SK-N-SH treated with all-trans-retinoic acid at 6 μM for 48 hours (cell line): ENCODE results near the gene TMEM143.
A peak's percentile ranks its signal among the peaks of the same experiment; 100 is the strongest.

ENCODE experiments used
- ATAC-seq: fragments of 200-7000 bp; cut with Tn5 transposase; 3 replicates; pipeline ENCODE4 v1.9.1; 2020; ENCODE audit warnings: mild to moderate bottlenecking, moderate library complexity
- ARNTL ChIP-seq: fragments of 450-650 bp; formaldehyde crosslinking; IDR thresholded peaks from 2 replicates; pipeline ENCODE4 v1.5.0; 2020; ENCODE audit warnings: low read depth, mild to moderate bottlenecking, moderate library complexity, borderline replicate concordance
- BACH2 ChIP-seq: fragments of 250-450 bp; sonication (Bioruptor Pico); IDR thresholded peaks from 2 replicates; pipeline ENCODE4 v1.9.0; 2021; ENCODE audit warnings: mild to moderate bottlenecking, borderline replicate concordance
- CSDC2 ChIP-seq: fragments of 250-450 bp; sonication (Bioruptor Pico); IDR thresholded peaks from 2 replicates; pipeline ENCODE4 v1.5.0; 2020; ENCODE audit warnings: mild to moderate bottlenecking, moderate library complexity
- ESRRG ChIP-seq: fragments of 250-450 bp; sonication (Bioruptor Pico); IDR thresholded peaks from 2 replicates; pipeline ENCODE4 v1.6.1; 2021; ENCODE audit warnings: mild to moderate bottlenecking
- GLIS3 ChIP-seq: fragments of 250-450 bp; sonication (Bioruptor Pico); IDR thresholded peaks from 2 replicates; pipeline ENCODE4 v1.5.0; 2020; ENCODE audit warnings: mild to moderate bottlenecking, moderate library complexity
- ISL1 ChIP-seq: fragments of 250-450 bp; sonication (Bioruptor Pico); IDR thresholded peaks from 2 replicates; pipeline ENCODE4 v2.1.2; 2022; ENCODE audit warnings: mild to moderate bottlenecking, moderate library complexity
- OSR1 ChIP-seq: fragments of 250-450 bp; sonication (Bioruptor Pico); IDR thresholded peaks from 2 replicates; pipeline ENCODE4 v1.8.0; 2022; ENCODE audit warnings: moderate library complexity, mild to moderate bottlenecking, inconsistent platforms
- PPARA ChIP-seq: fragments of 250-450 bp; sonication (Bioruptor Pico); IDR thresholded peaks from 2 replicates; pipeline ENCODE4 v1.5.0; 2020; ENCODE audit warnings: mild to moderate bottlenecking, borderline replicate concordance
- RARB ChIP-seq: fragments of 250-450 bp; sonication (Bioruptor Pico); IDR thresholded peaks from 2 replicates; pipeline ENCODE4 v1.8.0; 2021; ENCODE audit warnings: mild to moderate bottlenecking, moderate library complexity
- TCF4 ChIP-seq: fragments of 250-450 bp; sonication (Bioruptor Pico); IDR thresholded peaks from 2 replicates; pipeline ENCODE4 v1.8.0; 2021; ENCODE audit warnings: mild to moderate bottlenecking, moderate library complexity, borderline replicate concordance
- TOX ChIP-seq: fragments of 250-450 bp; sonication (Bioruptor Pico); IDR thresholded peaks from 2 replicates; pipeline ENCODE4 v1.8.0; 2021; ENCODE audit warnings: mild to moderate bottlenecking, moderate library complexity, borderline replicate concordance
- ZC3H10 ChIP-seq: fragments of 250-450 bp; sonication (Bioruptor Pico); IDR thresholded peaks from 2 replicates; pipeline ENCODE4 v1.5.1; 2021; ENCODE audit warnings: mild to moderate bottlenecking, moderate library complexity
- ZFP3 ChIP-seq: fragments of 250-450 bp; sonication (Bioruptor Pico); IDR thresholded peaks from 2 replicates; pipeline ENCODE4 v1.5.0; 2020; ENCODE audit warnings: mild to moderate bottlenecking, moderate library complexity
- ZFP30 ChIP-seq: fragments of 450-650 bp; formaldehyde crosslinking; IDR thresholded peaks from 2 replicates; pipeline ENCODE4 v1.5.0; 2022; ENCODE audit warnings: mild to moderate bottlenecking, moderate library complexity
- ZNF565 ChIP-seq: fragments of 450-650 bp; formaldehyde crosslinking; conservative IDR thresholded peaks from 2 replicates; pipeline ENCODE4 v1.5.0; 2020; ENCODE audit warnings: low read depth, mild to moderate bottlenecking, moderate library complexity
- ZNF70 ChIP-seq: fragments of 450-650 bp; formaldehyde crosslinking; IDR thresholded peaks from 2 replicates; pipeline ENCODE4 v1.5.0; 2020; ENCODE audit warnings: mild to moderate bottlenecking, moderate library complexity
- ZNF8 ChIP-seq: fragments of 450-650 bp; formaldehyde crosslinking; IDR thresholded peaks from 2 replicates; pipeline ENCODE4 v1.5.0; 2020; ENCODE audit warnings: mild to moderate bottlenecking, moderate library complexity
- TF ChIP-seq, protein P1 (sequence below): fragments of 250-450 bp; sonication (Bioruptor Pico); IDR thresholded peaks from 2 replicates; pipeline ENCODE4 v1.5.0; 2020; ENCODE audit warnings: mild to moderate bottlenecking, moderate library complexity
- TF ChIP-seq, protein P2 (sequence below): fragments of 250-450 bp; sonication (Bioruptor Pico); IDR thresholded peaks from 2 replicates; pipeline ENCODE4 v1.5.1; 2021; ENCODE audit warnings: mild to moderate bottlenecking, moderate library complexity
- TF ChIP-seq, protein P3 (sequence below): fragments of 250-450 bp; sonication (Bioruptor Pico); IDR thresholded peaks from 2 replicates; pipeline ENCODE4 v1.8.0; 2020; ENCODE audit warnings: mild to moderate bottlenecking, moderate library complexity, borderline replicate concordance

The TMEM143 gene

DNA sequence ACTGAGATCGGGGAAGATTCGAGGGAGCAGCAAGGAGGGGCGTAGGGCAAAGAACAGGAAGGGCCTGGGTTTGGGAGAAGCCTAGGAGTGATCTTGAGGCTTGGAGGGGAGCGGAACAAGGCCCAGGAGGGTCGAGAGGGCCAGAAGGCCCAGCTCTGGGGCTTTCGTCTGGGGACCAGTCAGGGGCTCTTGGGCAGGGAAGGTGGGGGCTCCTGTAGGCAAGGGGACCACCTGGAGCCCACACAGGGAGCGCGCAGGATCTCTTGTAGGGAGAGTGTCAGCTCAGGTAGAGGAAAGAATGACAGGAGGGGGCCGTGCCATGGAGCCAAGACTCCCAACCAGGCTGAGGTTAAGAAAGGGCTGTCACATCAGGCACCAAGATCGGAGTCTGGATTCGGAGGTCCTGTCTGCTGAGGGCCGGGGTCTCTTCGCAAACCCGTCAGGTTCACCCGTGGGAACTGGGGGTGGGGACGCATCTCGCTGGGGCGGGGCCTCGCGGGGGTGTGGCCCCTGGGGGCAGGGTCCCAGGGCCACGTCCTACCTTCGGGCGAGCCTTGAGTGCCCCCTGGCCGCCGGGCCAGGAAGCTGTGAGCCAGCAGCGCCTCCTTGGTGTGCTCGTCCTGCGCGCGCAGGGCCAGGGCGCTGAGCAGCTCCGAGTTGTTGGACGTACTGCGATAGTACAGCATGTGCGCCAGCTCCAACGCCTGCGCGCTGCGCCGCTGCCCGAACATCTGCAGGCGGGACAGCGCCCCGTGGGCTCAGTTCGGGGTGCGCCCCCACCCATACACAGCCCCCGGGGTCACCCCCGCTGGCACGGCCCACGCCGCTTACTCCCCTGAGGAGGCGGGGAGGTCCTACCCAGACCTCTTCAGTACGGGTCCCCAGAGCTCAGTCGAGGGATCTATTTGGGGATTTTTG, 30.0 kb downstream of the TMEM143 start:
- ATAC-seq = peak; percentile 70
- no peak for TF ChIP-seq TOX
- no peak for TF ChIP-seq ZFP3 (CRISPR knock-in tag)
- no peak for TF ChIP-seq TCF4 (CRISPR knock-in tag)
- no peak for TF ChIP-seq PPARA (CRISPR knock-in tag)
- no peak for TF ChIP-seq GLIS3
- TF ChIP-seq CSDC2 (CRISPR knock-in tag) = no peak
- TF ChIP-seq, protein P1, sequence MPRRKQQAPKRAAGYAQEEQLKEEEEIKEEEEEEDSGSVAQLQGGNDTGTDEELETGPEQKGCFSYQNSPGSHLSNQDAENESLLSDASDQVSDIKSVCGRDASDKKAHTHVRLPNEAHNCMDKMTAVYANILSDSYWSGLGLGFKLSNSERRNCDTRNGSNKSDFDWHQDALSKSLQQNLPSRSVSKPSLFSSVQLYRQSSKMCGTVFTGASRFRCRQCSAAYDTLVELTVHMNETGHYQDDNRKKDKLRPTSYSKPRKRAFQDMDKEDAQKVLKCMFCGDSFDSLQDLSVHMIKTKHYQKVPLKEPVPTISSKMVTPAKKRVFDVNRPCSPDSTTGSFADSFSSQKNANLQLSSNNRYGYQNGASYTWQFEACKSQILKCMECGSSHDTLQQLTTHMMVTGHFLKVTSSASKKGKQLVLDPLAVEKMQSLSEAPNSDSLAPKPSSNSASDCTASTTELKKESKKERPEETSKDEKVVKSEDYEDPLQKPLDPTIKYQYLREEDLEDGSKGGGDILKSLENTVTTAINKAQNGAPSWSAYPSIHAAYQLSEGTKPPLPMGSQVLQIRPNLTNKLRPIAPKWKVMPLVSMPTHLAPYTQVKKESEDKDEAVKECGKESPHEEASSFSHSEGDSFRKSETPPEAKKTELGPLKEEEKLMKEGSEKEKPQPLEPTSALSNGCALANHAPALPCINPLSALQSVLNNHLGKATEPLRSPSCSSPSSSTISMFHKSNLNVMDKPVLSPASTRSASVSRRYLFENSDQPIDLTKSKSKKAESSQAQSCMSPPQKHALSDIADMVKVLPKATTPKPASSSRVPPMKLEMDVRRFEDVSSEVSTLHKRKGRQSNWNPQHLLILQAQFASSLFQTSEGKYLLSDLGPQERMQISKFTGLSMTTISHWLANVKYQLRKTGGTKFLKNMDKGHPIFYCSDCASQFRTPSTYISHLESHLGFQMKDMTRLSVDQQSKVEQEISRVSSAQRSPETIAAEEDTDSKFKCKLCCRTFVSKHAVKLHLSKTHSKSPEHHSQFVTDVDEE = no peak
- TF ChIP-seq ISL1 = no peak
- no peak for TF ChIP-seq OSR1 (CRISPR knock-in tag)
- TF ChIP-seq ZFP30 (CRISPR knock-in tag) = no peak
- TF ChIP-seq ESRRG = no peak
- no peak for TF ChIP-seq ZNF70 (CRISPR knock-in tag)
- TF ChIP-seq ARNTL (CRISPR knock-in tag) = no peak
- TF ChIP-seq ZNF8 (CRISPR knock-in tag) = no peak
- no peak for TF ChIP-seq ZC3H10 (CRISPR knock-in tag)
- TF ChIP-seq, protein P2, sequence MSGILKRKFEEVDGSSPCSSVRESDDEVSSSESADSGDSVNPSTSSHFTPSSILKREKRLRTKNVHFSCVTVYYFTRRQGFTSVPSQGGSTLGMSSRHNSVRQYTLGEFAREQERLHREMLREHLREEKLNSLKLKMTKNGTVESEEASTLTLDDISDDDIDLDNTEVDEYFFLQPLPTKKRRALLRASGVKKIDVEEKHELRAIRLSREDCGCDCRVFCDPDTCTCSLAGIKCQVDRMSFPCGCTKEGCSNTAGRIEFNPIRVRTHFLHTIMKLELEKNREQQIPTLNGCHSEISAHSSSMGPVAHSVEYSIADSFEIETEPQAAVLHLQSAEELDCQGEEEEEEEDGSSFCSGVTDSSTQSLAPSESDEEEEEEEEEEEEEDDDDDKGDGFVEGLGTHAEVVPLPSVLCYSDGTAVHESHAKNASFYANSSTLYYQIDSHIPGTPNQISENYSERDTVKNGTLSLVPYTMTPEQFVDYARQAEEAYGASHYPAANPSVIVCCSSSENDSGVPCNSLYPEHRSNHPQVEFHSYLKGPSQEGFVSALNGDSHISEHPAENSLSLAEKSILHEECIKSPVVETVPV (CRISPR knock-in tag) = no peak
- TF ChIP-seq ZNF565 (CRISPR knock-in tag) = no peak
- TF ChIP-seq, protein P3, sequence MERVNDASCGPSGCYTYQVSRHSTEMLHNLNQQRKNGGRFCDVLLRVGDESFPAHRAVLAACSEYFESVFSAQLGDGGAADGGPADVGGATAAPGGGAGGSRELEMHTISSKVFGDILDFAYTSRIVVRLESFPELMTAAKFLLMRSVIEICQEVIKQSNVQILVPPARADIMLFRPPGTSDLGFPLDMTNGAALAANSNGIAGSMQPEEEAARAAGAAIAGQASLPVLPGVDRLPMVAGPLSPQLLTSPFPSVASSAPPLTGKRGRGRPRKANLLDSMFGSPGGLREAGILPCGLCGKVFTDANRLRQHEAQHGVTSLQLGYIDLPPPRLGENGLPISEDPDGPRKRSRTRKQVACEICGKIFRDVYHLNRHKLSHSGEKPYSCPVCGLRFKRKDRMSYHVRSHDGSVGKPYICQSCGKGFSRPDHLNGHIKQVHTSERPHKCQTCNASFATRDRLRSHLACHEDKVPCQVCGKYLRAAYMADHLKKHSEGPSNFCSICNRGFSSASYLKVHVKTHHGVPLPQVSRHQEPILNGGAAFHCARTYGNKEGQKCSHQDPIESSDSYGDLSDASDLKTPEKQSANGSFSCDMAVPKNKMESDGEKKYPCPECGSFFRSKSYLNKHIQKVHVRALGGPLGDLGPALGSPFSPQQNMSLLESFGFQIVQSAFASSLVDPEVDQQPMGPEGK (CRISPR knock-in tag) = no peak

DNA sequence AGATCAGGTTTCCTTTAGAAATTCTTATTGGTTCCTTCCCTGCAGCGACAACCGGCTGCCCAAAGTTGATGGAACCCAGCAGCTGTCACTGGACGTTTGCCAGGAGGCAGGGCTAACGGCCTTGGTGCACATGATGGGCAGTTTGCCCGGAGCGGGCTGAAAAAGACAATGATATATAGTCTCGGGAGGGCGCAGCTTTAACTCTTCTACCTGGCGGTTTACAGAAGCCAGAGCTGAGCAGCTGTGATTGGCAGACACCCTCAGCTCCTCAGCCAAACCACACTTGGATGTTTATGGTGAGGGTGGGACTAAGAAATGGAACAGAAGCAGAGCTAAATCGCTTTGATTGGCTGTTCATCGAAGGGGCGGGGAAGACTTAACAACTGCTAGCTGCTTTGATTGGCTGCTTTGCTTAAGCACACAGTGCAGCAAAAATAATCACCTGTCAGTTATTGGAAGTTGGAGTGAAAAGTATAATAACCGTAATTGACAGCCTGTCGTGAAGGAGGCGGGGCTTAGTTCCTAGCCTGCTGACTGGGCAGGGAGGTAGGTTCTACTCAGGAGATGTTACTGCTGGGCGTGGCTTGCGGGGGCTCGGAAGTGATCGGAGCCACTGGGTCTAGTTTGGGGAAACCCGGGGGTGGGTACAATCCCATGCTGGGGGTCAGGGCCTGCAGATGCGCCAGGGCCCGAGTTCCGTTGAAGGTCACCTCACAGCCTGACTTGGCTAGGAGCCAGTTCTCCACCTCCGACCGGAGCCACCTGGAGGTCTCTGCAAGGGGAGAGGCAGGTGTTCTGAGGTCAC, 30.9 kb downstream of the TMEM143 start:
- TF ChIP-seq TCF4 (CRISPR knock-in tag) (peak; percentile 68; the same call in 1 of the 2 replicates), RARB (CRISPR knock-in tag) (peak; percentile 75; the same call in 1 of the 2 replicates), ZFP30 (CRISPR knock-in tag) (no peak)
- TF ChIP-seq, protein P1 = peak; percentile 79; the same call in 1 of the 2 replicates
- peak; percentile 85 for ATAC-seq

DNA sequence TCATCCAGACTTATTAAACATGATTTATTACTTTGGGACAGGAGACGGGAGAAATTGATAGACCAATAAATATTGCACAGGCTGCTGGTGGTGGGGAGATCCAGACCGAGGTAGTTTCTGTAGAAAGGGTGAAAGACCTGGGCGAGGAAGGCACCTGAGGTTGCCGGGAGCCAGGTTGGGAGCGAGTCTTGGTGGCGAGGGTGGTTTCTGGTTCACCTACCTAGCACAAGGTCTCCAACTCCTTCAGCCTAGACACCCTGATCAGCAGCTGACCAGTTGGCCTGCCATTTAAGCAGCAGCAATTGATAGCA, 31.4 kb downstream of the TMEM143 start:
- ATAC-seq = no peak; the same call in 2 of the 3 replicates
- no peak for TF ChIP-seq GLIS3
- TF ChIP-seq ZNF565 (CRISPR knock-in tag) = no peak
- no peak for TF ChIP-seq BACH2 (CRISPR knock-in tag)
- TF ChIP-seq TOX = no peak
- TF ChIP-seq, protein P1 = no peak
- no peak for TF ChIP-seq ZFP30 (CRISPR knock-in tag)
- no peak for TF ChIP-seq ESRRG
- TF ChIP-seq ZNF70 (CRISPR knock-in tag) = no peak
- TF ChIP-seq, protein P3 (CRISPR knock-in tag) = no peak
